K562 (cell line): Measurements from ENCODE around the gene RARG. TPM values are rescaled to one million over a fixed set of nuclear protein-coding genes. Genes with fewer than 3 reads are reported as not detected.

Experiments used
- ATAC-seq: fragments of 200-7000 bp; cut with Tn5 transposase; 3 replicates; pipeline ENCODE4 v1.9.1; 2020; ENCODE audit warnings: moderate library complexity
- BruUV-seq: library from RNA; stranded (reverse); fragments of 400-500 nt; replicated peaks from 2 replicates; lab custom pipeline; 2021; lab: Mats Ljungman, UMichigan
- CTCF ChIA-PET: fragments of 300-600 bp; formaldehyde crosslinking; extraction: SDS; loops from one replicate; lab custom pipeline; 2021; ENCODE audit warnings: low intra/inter-chr PET ratio; lab: Yijun Ruan, JAX
- POLR2A ChIA-PET: fragments of 300-600, 350-650 bp; sonication (Branson Sonifier 250); formaldehyde crosslinking; extraction: SDS; loops from one replicate; lab custom pipeline; 2021; ENCODE audit warnings: antibody characterized with exemption, inconsistent platforms; lab: Yijun Ruan, JAX
- DNase-seq, 4 experiments: peaks; one replicate each; pipeline versions ENCODE4 v3.0.0 to v3.0.0-alpha.2; 2011 to 2018; ENCODE audit warnings: low spot score in 3 of 4, mixed read lengths in 3 of 4; ENCODE audit errors: extremely low read depth in 1 of 4
- FAIRE-seq: peaks from 2 replicates; lab custom pipeline; 2011; peaks lifted over from hg19 to GRCh38; lab: Jason Lieb, UNC
- H2AFZ ChIP-seq: 2 replicates; pipeline ENCODE4 v1.6.0; 2011; ENCODE audit warnings: low read depth, low read length, control low read depth, inconsistent platforms
- H3K27ac ChIP-seq: fragments of 200-600 bp; 3 replicates; pipeline ENCODE4 v1.8.0; 2011; ENCODE audit warnings: low read depth, mild to moderate bottlenecking, control low read depth, inconsistent platforms, low read length, moderate library complexity, mixed read lengths; ENCODE audit errors: extremely low read depth
- H3K27me3 ChIP-seq, 2 experiments: fragments of 300-600 bp in 1 of 2; 2 replicates in 1 of 2; 3 replicates in 1 of 2; pipeline versions ENCODE4 v1.6.0 to v1.8.0; 2011; ENCODE audit warnings: inconsistent platforms in 2 of 2, low read length in 2 of 2, mild to moderate bottlenecking in 1 of 2, mixed read lengths in 1 of 2, moderate library complexity in 1 of 2; ENCODE audit not compliant: control insufficient read depth in 2 of 2, insufficient read depth in 2 of 2
- H3K36me3 ChIP-seq: fragments of 300-600 bp; 3 replicates; pipeline ENCODE4 v1.8.0; 2011; ENCODE audit warnings: mild to moderate bottlenecking, low read length, inconsistent platforms; ENCODE audit not compliant: control insufficient read depth, insufficient read depth
- H3K4me1 ChIP-seq, 2 experiments: fragments of 200-600 bp in 1 of 2; replicated peaks in 1 of 2; 2 replicates in 1 of 2; 3 replicates in 1 of 2; pipeline versions ENCODE4 v1.5.1 to v1.8.0; 2011; ENCODE audit warnings: inconsistent platforms in 2 of 2, low read length in 2 of 2, mild to moderate bottlenecking in 1 of 2, mixed read lengths in 1 of 2, moderate library complexity in 1 of 2; ENCODE audit not compliant: control insufficient read depth in 2 of 2, insufficient read depth in 2 of 2
- H3K4me2 ChIP-seq: 2 replicates; pipeline ENCODE4 v1.6.1; 2011; ENCODE audit warnings: low read length, control low read depth, inconsistent platforms, mixed read lengths; ENCODE audit not compliant: insufficient read depth
- H3K4me3 ChIP-seq: fragments of 200-600 bp; sonication (generic), shearing (Covaris generic); 2 replicates; pipeline ENCODE4 v1.5.1; 2016; ENCODE audit warnings: control low read depth, inconsistent platforms
- H3K79me2 ChIP-seq: fragments of 200-600 bp; 3 replicates; pipeline ENCODE4 v1.8.0; 2011; ENCODE audit warnings: low read length, inconsistent platforms; ENCODE audit not compliant: control insufficient read depth, insufficient read depth
- H3K9ac ChIP-seq, 2 experiments: 2 replicates each; pipeline versions ENCODE4 v1.6.0 to v1.6.1; 2011; ENCODE audit warnings: low read depth in 2 of 2, low read length in 2 of 2, control low read depth in 1 of 2, inconsistent platforms in 1 of 2, mild to moderate bottlenecking in 1 of 2, mixed read lengths in 1 of 2; ENCODE audit not compliant: insufficient read depth in 1 of 2
- H3K9me1 ChIP-seq: one replicate; pipeline ENCODE4 v1.6.0; 2011; ENCODE audit warnings: inconsistent platforms, mild to moderate bottlenecking, low read length, moderate library complexity; ENCODE audit not compliant: control insufficient read depth, insufficient read depth
- H3K9me3 ChIP-seq: replicated peaks from 2 replicates; pipeline ENCODE4 v1.5.1; 2011; ENCODE audit warnings: low read depth, low read length, inconsistent platforms; ENCODE audit not compliant: control insufficient read depth, insufficient read depth
- H4K20me1 ChIP-seq: replicated peaks from 2 replicates; pipeline ENCODE4 v1.6.1; 2011; ENCODE audit warnings: low read length, inconsistent platforms, mixed read lengths; ENCODE audit not compliant: control insufficient read depth, insufficient read depth
- E2F1 ChIP-seq: sonication (generic); formaldehyde crosslinking; IDR thresholded peaks from 2 replicates; pipeline ENCODE4 v1.8.1; 2023; ENCODE audit warnings: mild to moderate bottlenecking, missing genetic modification reagents, moderate library complexity
- E2F6 ChIP-seq, 2 experiments: IDR thresholded peaks; 2 replicates each; pipeline ENCODE4 v1.6.1; 2011; ENCODE audit warnings: borderline replicate concordance in 1 of 2, control low read depth in 1 of 2, low read depth in 1 of 2, low read length in 1 of 2, mild to moderate bottlenecking in 1 of 2, mixed read lengths in 1 of 2, moderate library complexity in 1 of 2; ENCODE audit not compliant: insufficient read depth in 1 of 2, insufficient read length in 1 of 2, poor library complexity in 1 of 2, severe bottlenecking in 1 of 2; ENCODE audit errors: extremely low read depth in 1 of 2
- IRF9 ChIP-seq: fragments of 450-650 bp; IDR thresholded peaks from 2 replicates; pipeline ENCODE4 v1.6.1; 2016; ENCODE audit warnings: missing biosample characterization, missing genetic modification characterization
- MEIS2 ChIP-seq: fragments of 450-650 bp; IDR thresholded peaks from 2 replicates; pipeline ENCODE4 v1.6.1; 2014; ENCODE audit warnings: mild to moderate bottlenecking; ENCODE audit not compliant: partially characterized antibody
- NR2C2 ChIP-seq, 2 experiments: fragments of 200-800 bp in 1 of 2; sonication (Bioruptor generic) in 1 of 2; sonication (generic) in 1 of 2; formaldehyde crosslinking in 1 of 2; IDR thresholded peaks; 2 replicates each; pipeline versions ENCODE4 v1.6.1 to v1.8.0; 2016 to 2022; ENCODE audit warnings: mild to moderate bottlenecking in 1 of 2, missing compliant biosample characterization in 1 of 2, missing genetic modification characterization in 1 of 2, missing genetic modification reagents in 1 of 2
- PBX2 ChIP-seq, 2 experiments: IDR thresholded peaks in 1 of 2; conservative IDR thresholded peaks in 1 of 2; 2 replicates each; pipeline ENCODE4 v1.6.1; 2016; ENCODE audit warnings: low read depth in 2 of 2, mild to moderate bottlenecking in 1 of 2, missing compliant biosample characterization in 1 of 2, missing genetic modification characterization in 1 of 2, moderate library complexity in 1 of 2
- PHB ChIP-seq: fragments of 250-450 bp; sonication (Bioruptor Pico); IDR thresholded peaks from 2 replicates; pipeline ENCODE4 v1.5.0; 2021
- PKNOX1 ChIP-seq: fragments of 450-650 bp; IDR thresholded peaks from 2 replicates; pipeline ENCODE4 v1.6.1; 2016
- POLR2H ChIP-seq: IDR thresholded peaks from 2 replicates; pipeline ENCODE4 v1.6.1; 2016; ENCODE audit warnings: missing genetic modification characterization, low read depth, mild to moderate bottlenecking, control low read depth, missing compliant biosample characterization, moderate library complexity
- RBM17 ChIP-seq: fragments of 200-400 bp; formaldehyde crosslinking; IDR thresholded peaks from 2 replicates; pipeline ENCODE4 v1.6.1; 2017; ENCODE audit warnings: low read depth, mild to moderate bottlenecking, low read length, borderline replicate concordance
- STAG1 ChIP-seq: sonication (generic); formaldehyde crosslinking; IDR thresholded peaks from 2 replicates; pipeline ENCODE4 v1.5.0; 2020; ENCODE audit warnings: missing genetic modification reagents, borderline replicate concordance
- ZBTB1 ChIP-seq: sonication (generic); formaldehyde crosslinking; IDR thresholded peaks from 2 replicates; pipeline ENCODE4 v1.8.1; 2023; ENCODE audit warnings: missing genetic modification reagents, low read depth, mild to moderate bottlenecking, borderline replicate concordance
- ZFP1 ChIP-seq: fragments of 450-650 bp; formaldehyde crosslinking; IDR thresholded peaks from 2 replicates; pipeline ENCODE4 v1.4.0; 2020; ENCODE audit warnings: mild to moderate bottlenecking, mixed read lengths
- WGBS: fragments of 100-300 bp; shearing (Covaris generic); methylation state at CpG from one replicate; pipeline ENCODE4 v1.1.6; 2016; ENCODE audit warnings: low coverage, mixed read lengths; ENCODE audit not compliant: insufficient coverage; ENCODE audit errors: missing lambda C conversion rate; 5-methylcytosine and 5-hydroxymethylcytosine counted together
- in situ Hi-C: fragments of 300-500 bp; cut with MboI; formaldehyde crosslinking; loops from 4 replicates; pipeline ENCODE4 v1.15.0; 2018; ENCODE audit warnings: inconsistent platforms, mixed read lengths
- intact Hi-C: fragments of 100-400 bp; cut with micrococcal nuclease; formaldehyde crosslinking; loops from 2 replicates; pipeline ENCODE4 v1.14.2; 2022
- polyA plus RNA-seq, 8 experiments: library from polyadenylated mRNA; depleted of rRNA in 4 of 8; stranded (reverse) in 5 of 8; unstranded in 3 of 8; fragments of >200 nt; fragmentation: Nextera tagmentation in 2 of 8; fragmentation: Illumina TruSeq in 1 of 8; extraction: Ambion mirVana in 2 of 8; extraction: Trizol in 1 of 8; gene quantifications; 2 replicates each; pipeline versions ENCODE4 v1.2.1 to v1.2.3, GENCODE V29; 2011 to 2014; ENCODE audit warnings: inconsistent platforms in 1 of 8, missing spikeins in 1 of 8
- total RNA-seq, 7 experiments: library from RNA; depleted of rRNA in 6 of 7; stranded (reverse); fragments of >200 nt in 6 of 7; fragmentation: Illumina TruSeq in 2 of 7; extraction: Trizol in 2 of 7; gene quantifications; 2 replicates each; pipeline versions ENCODE4 v1.2.1 to v1.2.3, GENCODE V29; 2011 to 2021; ENCODE audit warnings: low replicate concordance in 1 of 7

RARG gene
- total and polyA plus RNA-seq, 9 of the 15 experiments (the other 6 are each of a cell fraction or from before 2014, with no cell fraction given): 0.18 to 7.6 (median 3.8) TPM

- DNase-seq (no peak), FAIRE-seq (peak; percentile 57), ATAC-seq (no peak)
- intact Hi-C loops (no loop called here), in situ Hi-C loops (no loop called here)
- Histone ChIP-seq H3K27me3 (no peaks in the 10 kb centered on the region), H3K79me2 (no peaks in the 10 kb centered on the region), H3K9me1 (no peaks in the 10 kb centered on the region), H3K4me3 (no peak overlapping the region), H3K9ac (no peak overlapping the region), H3K36me3 (peaks cover 7% of the 10 kb centered on the region; the same call in 1 of the 3 replicates), H3K27ac (no peak overlapping the region), H4K20me1 (peaks cover 4% of the 10 kb centered on the region; the same call in 1 of the 2 replicates), H3K9me3 (no peaks in the 10 kb centered on the region), H3K4me2 (no peak overlapping the region), H3K4me1 (peaks cover 13 to 21% of the 10 kb centered on the region in 2 experiments; a peak in 4 of 5 replicates), H2AFZ (no peak overlapping the region)
- 28% methylated on average over 1 of the region's 1 CpG for WGBS
- CTCF ChIA-PET: interaction anchor here (0.6 kb wide), 1 partner anchor 382 kb away, joined by 3 read pairs; no protein-coding TSS in a partner anchor
- POLR2A ChIA-PET: interaction anchor here (0.5 to 1.9 kb wide), 7 partner anchors 8 to 311 kb away, joined by 3 to 8 read pairs (median 4); partner anchors contain the start of genes AAAS and ITGB7
- no TSS peak for BruUV-seq
- TF ChIP-seq PHB (CRISPR knock-in tag) (no peak), ZBTB1 (CRISPR knock-in tag) (no peak), ZFP1 (CRISPR knock-in tag) (no peak), PBX2 (CRISPR knock-in tag; IDR thresholded peaks at IDR 0.05; ENCODE audit: low read depth) (no peak), PBX2 (tag; conservative IDR thresholded peaks at IDR 0.05; ENCODE audit: low read depth) (0 out of 2 replicates have a peak, but pooled peaks have one; percentile 28), POLR2H (tag) (no peak), E2F6 (IDR thresholded peaks at IDR 0.05; ENCODE audit: borderline replicate concordance in 1 of 2, extremely low read depth in 1 of 2, insufficient read depth in 1 of 2, insufficient read length in 1 of 2, low read depth in 1 of 2, low read length in 1 of 2, poor library complexity in 1 of 2, severe bottlenecking in 1 of 2) (no peak), MEIS2 (peak; percentile 66), E2F1 (CRISPR knock-in tag) (no peak), IRF9 (tag) (no peak), PKNOX1 (peak; percentile 64; the same call in 1 of the 2 replicates), STAG1 (CRISPR knock-in tag) (no peak), NR2C2 (CRISPR knock-in tag; IDR thresholded peaks at IDR 0.05) (no peak), NR2C2 (tag; IDR thresholded peaks at IDR 0.05) (no peak), RBM17 (no peak)
These were observed 37.0 kb downstream of the RARG start for GRCh38 chr12:53194973-53195372.
